Suprapubic skin (tissue), 4 donors: ENCODE data around the gene IL36RN.

Source experiments
- EP300 ChIP-seq: sonication (generic); formaldehyde crosslinking; IDR thresholded peaks from one replicate; pipeline ENCODE4 v1.6.1; 2017; ENCODE audit warnings: antibody characterized with exemption
- POLR2A ChIP-seq, 2 donors: fragments of 450-650 bp; IDR thresholded peaks; one replicate each; pipeline ENCODE4 v1.6.1; 2017; ENCODE audit warnings: antibody characterized with exemption in 2 of 2, mild to moderate bottlenecking in 2 of 2, moderate library complexity in 2 of 2
- POLR2AphosphoS5 ChIP-seq, 3 donors: sonication (generic); formaldehyde crosslinking; IDR thresholded peaks; one replicate each; pipeline ENCODE4 v1.6.1; 2017; ENCODE audit warnings: antibody characterized with exemption in 3 of 3
- TF ChIP-seq, protein P1 (sequence below), 2 donors: fragments of 200-600 bp in 1 of 2; fragments of 450-650 bp in 1 of 2; sonication (generic) in 1 of 2; IDR thresholded peaks; one replicate each; pipeline ENCODE4 v1.5.1; 2016 to 2019; ENCODE audit warnings: antibody characterized with exemption in 2 of 2, mild to moderate bottlenecking in 1 of 2, moderate library complexity in 1 of 2

DNA sequence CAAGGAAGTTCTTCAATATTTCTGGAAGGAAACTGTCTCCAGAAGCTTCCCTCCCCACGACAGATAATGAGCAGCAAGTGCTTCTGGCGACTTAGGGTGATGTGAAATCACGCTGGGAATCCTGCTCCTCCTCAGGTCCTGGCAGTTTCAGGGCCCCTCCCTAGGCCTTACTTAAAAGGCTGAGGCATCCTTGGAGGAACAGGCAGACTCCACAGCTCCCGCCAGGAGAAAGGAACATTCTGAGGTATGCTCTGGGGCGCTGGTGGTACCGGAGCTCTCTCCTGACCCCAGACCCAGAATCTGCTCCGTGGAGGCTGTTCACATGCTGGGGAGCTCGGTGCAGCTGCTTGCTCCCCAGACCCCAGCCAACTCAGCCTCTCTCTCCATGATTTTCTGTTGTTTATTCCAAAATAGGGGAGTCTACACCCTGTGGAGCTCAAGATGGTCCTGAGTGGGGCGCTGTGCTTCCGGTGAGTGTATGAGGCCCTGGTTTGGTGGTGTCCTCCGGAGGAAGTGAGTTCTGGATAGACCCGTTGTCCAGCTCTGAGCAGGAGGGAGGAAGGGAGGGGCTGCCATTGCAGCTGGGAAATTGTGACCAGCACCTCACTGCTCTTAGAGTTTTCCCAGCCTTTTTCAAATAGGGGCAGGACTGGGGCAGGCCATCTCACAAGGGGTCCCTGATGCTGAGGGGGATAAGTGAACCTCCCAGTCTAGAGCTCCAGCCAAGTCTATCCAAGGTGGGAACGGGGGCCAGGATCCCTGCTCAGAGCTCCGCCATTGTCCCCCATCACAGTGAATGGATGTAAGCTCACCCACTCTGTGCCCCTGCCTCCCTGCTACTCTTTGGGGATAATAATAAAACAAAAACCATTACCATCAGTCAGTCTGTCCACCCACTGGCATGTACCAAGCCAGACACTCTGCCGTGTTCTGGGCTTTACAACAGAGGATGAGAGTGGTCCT is at the start of gene IL36RN:
- no peak for TF ChIP-seq POLR2A (IDR thresholded peaks at IDR 0.05)
- TF ChIP-seq, protein P1, sequence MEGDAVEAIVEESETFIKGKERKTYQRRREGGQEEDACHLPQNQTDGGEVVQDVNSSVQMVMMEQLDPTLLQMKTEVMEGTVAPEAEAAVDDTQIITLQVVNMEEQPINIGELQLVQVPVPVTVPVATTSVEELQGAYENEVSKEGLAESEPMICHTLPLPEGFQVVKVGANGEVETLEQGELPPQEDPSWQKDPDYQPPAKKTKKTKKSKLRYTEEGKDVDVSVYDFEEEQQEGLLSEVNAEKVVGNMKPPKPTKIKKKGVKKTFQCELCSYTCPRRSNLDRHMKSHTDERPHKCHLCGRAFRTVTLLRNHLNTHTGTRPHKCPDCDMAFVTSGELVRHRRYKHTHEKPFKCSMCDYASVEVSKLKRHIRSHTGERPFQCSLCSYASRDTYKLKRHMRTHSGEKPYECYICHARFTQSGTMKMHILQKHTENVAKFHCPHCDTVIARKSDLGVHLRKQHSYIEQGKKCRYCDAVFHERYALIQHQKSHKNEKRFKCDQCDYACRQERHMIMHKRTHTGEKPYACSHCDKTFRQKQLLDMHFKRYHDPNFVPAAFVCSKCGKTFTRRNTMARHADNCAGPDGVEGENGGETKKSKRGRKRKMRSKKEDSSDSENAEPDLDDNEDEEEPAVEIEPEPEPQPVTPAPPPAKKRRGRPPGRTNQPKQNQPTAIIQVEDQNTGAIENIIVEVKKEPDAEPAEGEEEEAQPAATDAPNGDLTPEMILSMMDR (IDR thresholded peaks at IDR 0.05), result no peak
- TF ChIP-seq POLR2AphosphoS5 (IDR thresholded peaks at IDR 0.05), result no peak
- TF ChIP-seq EP300, result no peak
